Stimulated activated CD4-positive, alpha-beta T cell treated with anti-CD3 and anti-CD28 coated beads, Interleukin-2, amount 100 ng/mL, for 24 hours (primary cell): ENCODE measurements around the gene RAB8B.
"Not testable (repeated sequence)": the region's sequence is repeated elsewhere in the genome, so short reads cannot be mapped to it uniquely, and the experiment has no call there.

Experiments used
- DNase-seq, 2 donors: peaks; one replicate each; pipeline ENCODE4 v3.0.0-alpha.2; 2020

Gene RAB8B

GRCh38 chr15:63186065-63186464, 3.3 kb upstream of the RAB8B start:
- DNase-seq, result no peak

GRCh38 chr15:63187589-63188226, 1.7 kb upstream of the RAB8B start:
- no peak for DNase-seq

DNA sequence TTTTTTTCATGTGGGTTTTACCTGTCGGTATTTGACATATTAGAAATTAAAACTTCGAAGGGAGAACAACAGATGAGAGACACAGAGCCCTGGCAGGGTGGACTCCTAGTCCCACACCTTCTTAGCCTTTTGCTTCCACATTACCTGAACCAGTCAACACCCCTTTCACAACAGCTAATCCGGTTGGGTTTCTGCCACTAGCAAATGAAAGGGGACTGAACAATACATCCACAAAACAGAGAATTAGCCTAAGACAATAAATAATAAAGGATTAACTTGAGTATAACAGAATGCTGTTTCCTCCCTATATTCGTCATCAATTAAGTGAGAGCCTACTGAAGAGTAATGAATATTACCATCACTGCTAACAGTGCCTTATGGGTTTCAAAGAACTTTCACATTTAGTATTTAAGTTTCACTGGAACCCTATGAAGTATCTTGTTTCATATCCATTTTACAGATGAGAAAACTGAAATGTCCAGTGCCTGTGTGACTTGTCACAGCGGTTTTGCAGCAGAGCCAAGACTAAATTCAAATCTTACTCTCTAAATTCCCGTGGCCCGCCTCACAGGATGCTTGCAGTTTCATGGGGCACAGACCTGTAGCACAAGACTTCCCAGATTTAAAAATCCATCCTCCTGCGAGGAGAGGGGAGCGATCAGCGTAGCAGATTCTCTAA, 1.0 kb upstream of the RAB8B start:
- peak; percentile 37 to 53 for DNase-seq

DNA sequence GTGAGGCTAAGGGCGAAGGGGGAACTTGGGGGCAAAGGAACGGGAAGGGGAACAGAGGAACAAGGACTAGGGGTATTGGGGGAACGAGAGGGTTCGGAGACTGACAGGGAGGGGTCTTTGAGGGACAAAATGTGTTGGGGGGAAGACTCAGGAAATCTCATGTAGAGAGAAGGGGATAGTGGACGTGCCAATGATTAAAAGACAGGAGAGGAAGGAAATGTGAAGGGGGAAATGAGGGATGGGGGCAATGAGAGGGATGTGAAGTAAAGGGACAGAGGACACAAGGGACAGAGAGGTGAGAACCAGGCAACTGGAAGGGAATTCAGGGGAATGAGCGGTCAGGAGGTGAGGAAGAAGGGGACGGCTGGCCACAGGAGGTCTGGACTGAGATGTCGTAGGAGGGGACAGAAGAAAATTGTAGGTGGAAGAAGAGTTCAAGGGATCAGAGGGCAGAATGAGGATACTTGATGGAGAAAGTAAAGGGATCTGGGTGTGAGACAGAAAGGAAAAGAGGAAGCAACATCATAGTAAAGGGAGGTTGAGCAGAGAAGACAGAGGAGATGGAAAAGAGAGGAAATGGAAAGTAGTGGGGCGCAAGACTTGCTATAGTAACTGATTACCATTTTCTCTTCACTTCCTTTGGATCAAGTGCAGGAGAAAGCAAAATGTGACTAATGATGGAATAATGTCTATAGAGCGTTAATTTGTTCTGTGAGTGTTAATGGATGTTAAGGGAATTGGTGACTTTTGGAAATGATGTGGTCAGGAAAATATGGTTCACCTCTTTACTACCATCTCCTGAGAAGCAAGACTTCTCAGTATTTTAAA, 749 bp downstream of the RAB8B start:
- no peak for DNase-seq

DNA sequence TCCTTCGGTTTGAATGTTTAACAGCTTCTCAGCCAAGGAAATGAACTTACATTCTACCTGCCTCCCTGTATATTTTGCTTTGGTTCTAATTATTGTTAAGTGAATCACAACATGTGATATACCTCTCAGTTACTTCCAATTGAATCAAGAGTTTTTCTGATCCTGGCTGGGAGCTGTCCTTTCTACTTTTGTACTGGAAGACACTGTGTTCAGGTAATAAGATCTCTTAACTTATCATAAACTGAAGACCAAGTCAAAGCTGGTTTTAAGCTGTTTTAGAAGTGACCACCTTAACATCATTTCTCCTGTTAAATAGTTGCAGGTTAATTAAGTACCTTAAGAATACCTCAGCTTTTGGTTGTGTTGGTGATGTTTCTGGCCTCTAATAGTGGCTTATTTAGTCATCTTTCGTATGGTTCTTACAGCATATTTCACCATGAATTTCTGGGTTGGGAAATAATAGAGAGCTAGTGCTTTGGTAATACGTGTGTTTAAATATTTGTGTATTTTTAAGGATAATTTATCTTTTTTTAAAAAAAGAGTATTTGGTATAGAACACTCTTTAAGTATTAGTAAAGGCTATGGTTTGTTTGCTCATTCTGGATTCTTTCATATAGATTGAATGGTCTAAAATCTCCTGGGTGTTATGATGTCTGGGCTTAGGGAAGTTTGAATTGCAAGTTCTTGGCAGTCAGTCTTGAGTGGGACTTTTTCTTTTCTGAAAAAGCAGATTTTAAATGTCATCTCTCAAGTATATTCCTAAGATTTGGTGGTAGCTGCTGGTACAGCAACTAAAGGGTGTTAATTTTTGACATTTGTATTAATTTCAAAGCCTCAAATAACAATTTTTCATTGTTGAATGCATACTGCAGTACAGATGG, 1.6 kb downstream of the RAB8B start:
- DNase-seq, result no peak

GRCh38 chr15:63191895-63192618, 2.7 kb downstream of the RAB8B start:
- peak; percentile 26 to 55 for DNase-seq

- DNase-seq, result peak; percentile 34 to 43
These were observed 3.3 kb downstream of the RAB8B start for GRCh38 chr15:63192619-63193206.

DNA sequence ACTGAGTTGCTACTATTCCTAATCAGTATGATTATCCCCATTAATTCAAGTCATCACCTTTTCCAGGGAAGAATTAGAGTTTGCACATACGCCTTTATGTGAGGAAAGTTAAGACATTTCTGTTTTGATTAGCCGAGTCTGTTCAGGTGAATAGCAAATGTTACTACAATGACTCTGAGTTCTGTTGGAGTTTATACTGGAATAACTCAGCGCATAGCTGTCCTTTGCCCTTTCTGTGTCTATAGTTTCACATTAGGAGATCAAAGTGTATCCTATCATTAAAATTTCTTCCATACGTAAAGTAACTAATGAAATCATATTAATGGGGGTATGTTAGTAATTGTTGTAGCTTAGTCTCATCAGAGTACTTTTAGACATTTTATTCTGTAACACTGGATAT, 4.9 kb downstream of the RAB8B start:
- DNase-seq, result no peak

DNA sequence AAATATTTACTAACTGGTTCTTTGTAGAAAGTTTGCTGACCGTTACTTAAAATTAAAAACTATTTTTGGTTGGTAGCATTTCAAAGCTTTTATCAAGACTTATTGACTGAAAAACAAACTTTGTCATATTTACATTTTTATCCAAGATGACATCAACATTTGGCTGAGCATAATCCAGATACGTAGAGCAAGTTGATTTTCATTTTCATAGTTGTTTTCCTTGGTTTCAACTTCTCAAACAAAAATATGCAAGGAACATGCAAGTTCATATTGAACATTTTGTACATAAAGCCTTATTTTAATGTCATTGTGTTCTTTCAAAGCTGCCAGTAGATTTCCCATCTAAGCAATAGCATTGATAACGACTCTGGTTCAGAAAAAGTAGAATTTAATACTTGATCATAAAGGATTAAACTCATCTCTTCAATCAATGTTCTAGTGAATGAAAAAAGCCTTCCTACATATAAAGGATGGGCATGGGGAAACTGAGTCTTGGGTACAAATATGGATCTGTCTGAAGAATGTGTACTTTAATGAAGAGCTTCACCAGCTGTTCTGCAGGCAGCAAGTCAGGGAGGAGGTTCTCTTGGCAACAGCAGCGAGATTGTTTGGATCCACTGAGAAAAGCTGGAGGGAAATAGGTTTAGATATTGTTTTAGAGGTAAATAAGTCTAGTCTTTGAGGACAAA, 5.6 kb downstream of the RAB8B start:
- DNase-seq, result no peak

GRCh38 chr15:63195569-63196015, 6.2 kb downstream of the RAB8B start:
- DNase-seq, result no peak

DNA sequence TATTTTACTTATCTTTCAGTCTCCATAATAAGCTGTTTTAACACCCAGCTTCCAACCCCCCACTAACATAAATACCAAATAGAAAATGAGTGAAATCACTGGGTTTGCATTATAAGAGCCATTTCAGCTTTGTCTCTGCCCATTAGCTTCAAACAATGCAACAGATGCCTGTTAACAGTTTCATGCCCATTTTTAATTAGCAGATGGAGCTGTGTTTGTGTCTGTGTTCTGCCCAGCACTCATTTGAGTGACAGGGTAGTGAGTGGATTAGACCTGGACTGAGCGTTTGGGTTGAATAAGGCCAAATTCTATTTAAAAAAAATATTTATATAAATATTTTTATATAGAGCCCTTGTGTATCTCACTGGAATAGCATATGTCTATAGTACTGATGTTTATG, 7.4 kb downstream of the RAB8B start:
- DNase-seq, result no peak

DNA sequence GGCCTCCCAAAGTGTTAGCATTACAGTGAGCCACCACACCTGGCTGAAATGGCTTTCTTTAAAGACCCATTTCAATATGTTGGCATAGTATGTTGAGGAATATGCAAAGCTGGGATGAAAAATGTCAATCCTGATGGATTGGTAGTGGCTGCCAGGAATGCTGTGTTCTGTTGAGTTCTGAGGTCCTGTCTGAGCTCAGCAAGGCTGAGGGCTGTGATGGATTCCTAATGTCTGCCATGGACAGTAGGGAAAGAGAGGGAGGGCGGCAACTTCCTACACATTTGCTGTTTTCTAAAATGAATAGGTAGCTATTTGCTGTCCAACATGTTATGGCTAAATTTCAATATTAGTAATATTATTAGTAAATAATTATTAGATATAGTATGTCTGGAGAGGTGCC, 8.2 kb downstream of the RAB8B start:
- DNase-seq, result no peak

GRCh38 chr15:63198371-63199250, 9.2 kb downstream of the RAB8B start:
- DNase-seq, result no peak

- DNase-seq, result no peak
These were observed 11.3 kb downstream of the RAB8B start for GRCh38 chr15:63200464-63201249.

GRCh38 chr15:63202861-63203260, 13.5 kb downstream of the RAB8B start:
- DNase-seq, result no peak

GRCh38 chr15:63203451-63204090, 14.2 kb downstream of the RAB8B start:
- DNase-seq, result peak; percentile 23 to 44

DNA sequence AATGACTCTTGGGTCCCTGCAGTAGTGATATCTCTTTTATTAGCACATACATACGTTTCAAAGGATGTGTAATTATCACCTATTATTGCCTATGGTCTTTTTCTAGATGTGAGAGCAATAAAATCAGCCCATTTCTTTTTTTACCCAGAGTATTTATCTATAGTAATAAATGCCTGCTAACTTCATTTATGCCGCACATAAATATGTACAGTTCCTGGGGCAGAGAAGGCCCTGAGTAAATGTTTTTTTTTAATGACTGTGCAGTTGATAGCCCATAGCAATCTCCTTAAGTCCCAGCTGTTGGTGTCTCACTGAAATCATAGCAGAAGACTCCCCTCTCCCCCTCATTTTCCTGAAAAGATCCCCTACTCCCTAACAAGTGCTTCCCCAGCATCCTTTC, 16.7 kb downstream of the RAB8B start:
- no peak for DNase-seq

GRCh38 chr15:63208824-63209223, 19.4 kb downstream of the RAB8B start:
- not testable (repeated sequence) for DNase-seq
